Endothelial cell (in vitro differentiated cells): Measurements from ENCODE around the gene SNAPC5. TPM values are rescaled to one million over a fixed set of nuclear protein-coding genes. Genes with fewer than 3 reads are reported as not detected.

Experiments
- DNase-seq: peaks from one replicate; pipeline ENCODE4 v3.0.0; 2021; ENCODE audit warnings: low spot score
- H3K27ac Mint-ChIP-seq: one replicate; pipeline ENCODE4 v1.8.0; 2021; ENCODE audit warnings: mixed read lengths, inconsistent platforms; ENCODE audit not compliant: unreplicated experiment
- H3K27me3 Mint-ChIP-seq: one replicate; pipeline ENCODE4 v1.8.0; 2021; ENCODE audit warnings: mild to moderate bottlenecking, moderate library complexity, mixed read lengths, inconsistent platforms; ENCODE audit not compliant: unreplicated experiment
- H3K36me3 Mint-ChIP-seq: one replicate; pipeline ENCODE4 v1.8.0; 2021; ENCODE audit warnings: mild to moderate bottlenecking, low read depth, mixed read lengths, inconsistent platforms; ENCODE audit not compliant: unreplicated experiment
- H3K4me1 Mint-ChIP-seq: one replicate; pipeline ENCODE4 v1.8.0; 2021; ENCODE audit warnings: mild to moderate bottlenecking, mixed read lengths, inconsistent platforms; ENCODE audit not compliant: unreplicated experiment
- H3K4me3 Mint-ChIP-seq: one replicate; pipeline ENCODE4 v1.8.0; 2021; ENCODE audit warnings: mild to moderate bottlenecking, mixed read lengths, inconsistent platforms; ENCODE audit not compliant: unreplicated experiment
- H3K9me3 Mint-ChIP-seq: one replicate; pipeline ENCODE4 v1.8.0; 2021; ENCODE audit warnings: mixed read lengths, inconsistent platforms; ENCODE audit not compliant: unreplicated experiment
- total RNA-seq: library from RNA; stranded (reverse); fragmentation: NEBNext Ultra II Directional; extraction: Animal tissue kit (Norgen Biotek cat#: 25700); gene quantifications from one replicate; pipeline ENCODE4 v1.2.1, GENCODE V29; 2021; ENCODE audit not compliant: unreplicated experiment
- TF ChIP-seq, protein P1 (sequence below): fragments of 200-600 bp; sonication (generic); IDR thresholded peaks from one replicate; pipeline ENCODE4 v1.5.0; 2021; ENCODE audit warnings: antibody characterized with exemption; ENCODE audit not compliant: unreplicated experiment

The SNAPC5 gene
- total RNA-seq, 1 donor from 2014 or later = 16.2 TPM

GRCh38 chr15:66523926-66524325 is 26.4 kb upstream of the SNAPC5 start:
- no peak overlapping the region for H3K4me3 Mint-ChIP-seq
- H3K36me3 Mint-ChIP-seq = no peaks in the 10 kb centered on the region
- no peak for DNase-seq
- peaks cover 2% of the 10 kb centered on the region for H3K27me3 Mint-ChIP-seq
- H3K4me1 Mint-ChIP-seq = no peaks in the 10 kb centered on the region
- peak overlapping the region; percentile 48 for H3K27ac Mint-ChIP-seq
- TF ChIP-seq, protein P1, sequence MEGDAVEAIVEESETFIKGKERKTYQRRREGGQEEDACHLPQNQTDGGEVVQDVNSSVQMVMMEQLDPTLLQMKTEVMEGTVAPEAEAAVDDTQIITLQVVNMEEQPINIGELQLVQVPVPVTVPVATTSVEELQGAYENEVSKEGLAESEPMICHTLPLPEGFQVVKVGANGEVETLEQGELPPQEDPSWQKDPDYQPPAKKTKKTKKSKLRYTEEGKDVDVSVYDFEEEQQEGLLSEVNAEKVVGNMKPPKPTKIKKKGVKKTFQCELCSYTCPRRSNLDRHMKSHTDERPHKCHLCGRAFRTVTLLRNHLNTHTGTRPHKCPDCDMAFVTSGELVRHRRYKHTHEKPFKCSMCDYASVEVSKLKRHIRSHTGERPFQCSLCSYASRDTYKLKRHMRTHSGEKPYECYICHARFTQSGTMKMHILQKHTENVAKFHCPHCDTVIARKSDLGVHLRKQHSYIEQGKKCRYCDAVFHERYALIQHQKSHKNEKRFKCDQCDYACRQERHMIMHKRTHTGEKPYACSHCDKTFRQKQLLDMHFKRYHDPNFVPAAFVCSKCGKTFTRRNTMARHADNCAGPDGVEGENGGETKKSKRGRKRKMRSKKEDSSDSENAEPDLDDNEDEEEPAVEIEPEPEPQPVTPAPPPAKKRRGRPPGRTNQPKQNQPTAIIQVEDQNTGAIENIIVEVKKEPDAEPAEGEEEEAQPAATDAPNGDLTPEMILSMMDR = no peak
- H3K9me3 Mint-ChIP-seq = no peaks in the 10 kb centered on the region

GRCh38 chr15:66515901-66516322 is 18.4 kb upstream of the SNAPC5 start:
- DNase-seq = no peak
- TF ChIP-seq, protein P1 = no peak
- peak overlapping the region; percentile 97 for H3K27ac Mint-ChIP-seq
- no peaks in the 10 kb centered on the region for H3K9me3 Mint-ChIP-seq
- peak overlapping the region; percentile 34 for H3K4me3 Mint-ChIP-seq
- peaks cover 19% of the 10 kb centered on the region for H3K4me1 Mint-ChIP-seq
- peaks cover 3% of the 10 kb centered on the region for H3K27me3 Mint-ChIP-seq
- peaks cover 4% of the 10 kb centered on the region for H3K36me3 Mint-ChIP-seq

DNA sequence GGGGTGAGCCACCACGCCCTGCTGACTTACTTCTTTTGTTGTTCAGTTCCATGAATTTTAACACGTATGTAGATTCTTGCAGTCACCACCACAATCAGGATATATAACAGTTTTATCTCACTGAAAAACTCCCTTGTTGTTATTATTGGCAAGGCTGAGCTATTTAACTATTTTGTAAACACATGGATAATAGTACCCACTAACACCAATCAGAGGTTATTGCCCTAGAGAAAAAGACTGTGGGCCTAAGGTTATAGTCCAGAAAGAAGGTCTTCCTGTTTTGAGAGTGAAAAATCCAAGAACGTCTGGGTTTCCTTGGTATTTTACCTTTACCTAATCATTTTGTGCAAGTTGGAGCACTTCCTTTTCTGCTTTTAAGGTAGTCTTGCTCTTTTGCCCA is 17.0 kb upstream of the SNAPC5 start:
- Mint-ChIP-seq H3K27ac (peak overlapping the region; percentile 90), H3K4me1 (peaks cover 19% of the 10 kb centered on the region), H3K4me3 (no peak overlapping the region), H3K27me3 (peaks cover 3% of the 10 kb centered on the region), H3K9me3 (no peaks in the 10 kb centered on the region), H3K36me3 (peaks cover 4% of the 10 kb centered on the region)
- TF ChIP-seq, protein P1 = no peak
- DNase-seq = no peak

- Mint-ChIP-seq H3K9me3 (no peaks in the 10 kb centered on the region), H3K4me3 (no peak overlapping the region), H3K27me3 (peaks cover 3% of the 10 kb centered on the region), H3K4me1 (peaks cover 22% of the 10 kb centered on the region), H3K36me3 (peaks cover 6% of the 10 kb centered on the region), H3K27ac (no peak overlapping the region)
- TF ChIP-seq, protein P1 = no peak
- DNase-seq = no peak
Observed at GRCh38 chr15:66508293-66508883, 10.8 kb upstream of the SNAPC5 start.

DNA sequence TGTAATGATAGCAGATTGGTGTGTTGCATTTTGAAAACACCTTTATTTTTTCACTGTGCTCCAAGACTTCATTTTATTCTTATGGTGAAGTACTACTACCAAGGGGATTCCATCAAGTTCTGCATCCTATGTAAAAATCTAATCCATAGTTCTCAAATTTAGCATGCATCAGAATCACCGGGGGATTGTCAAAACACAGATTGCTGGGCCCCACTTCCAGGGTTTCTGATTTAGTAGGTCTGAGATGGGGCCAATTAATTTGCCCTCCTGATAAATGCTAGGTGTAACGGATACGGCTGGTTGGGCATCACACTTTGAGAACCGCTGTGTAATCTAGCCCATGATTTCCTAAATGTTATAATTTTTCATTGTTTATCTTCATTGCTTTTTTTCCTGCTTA is 8.3 kb upstream of the SNAPC5 start:
- DNase-seq = no peak
- peaks cover 18% of the 10 kb centered on the region for H3K36me3 Mint-ChIP-seq
- H3K9me3 Mint-ChIP-seq = no peaks in the 10 kb centered on the region
- TF ChIP-seq, protein P1 = no peak
- H3K27me3 Mint-ChIP-seq = peaks cover 3% of the 10 kb centered on the region
- H3K4me1 Mint-ChIP-seq = peaks cover 35% of the 10 kb centered on the region
- H3K27ac Mint-ChIP-seq = peak overlapping the region; percentile 98
- H3K4me3 Mint-ChIP-seq = peak overlapping the region; percentile 99
